SK-N-MC (cell line): ENCODE measurements around the gene DNAH10.

Experiments used
- DNase-seq: peaks from one replicate; pipeline ENCODE4 v3.0.0-alpha.2; 2011; ENCODE audit warnings: low read depth, low spot score
- H3K27ac ChIP-seq: fragments of 200-600 bp; sonication (generic); 2 replicates; pipeline ENCODE4 v1.5.1; 2016; ENCODE audit warnings: mixed run types
- H3K36me3 ChIP-seq: fragments of 200-600 bp; sonication (generic); 2 replicates; pipeline ENCODE4 v1.6.1; 2017; ENCODE audit warnings: antibody characterized with exemption, low read length, mixed read lengths; ENCODE audit not compliant: insufficient read depth
- H3K4me3 ChIP-seq: fragments of 200-600 bp; sonication (generic); 2 replicates; pipeline ENCODE4 v1.5.1; 2016
- H3K9ac ChIP-seq: fragments of 200-600 bp; sonication (generic); 2 replicates; pipeline ENCODE4 v1.8.0; 2017; ENCODE audit warnings: mixed run types, mixed read lengths; ENCODE audit not compliant: insufficient read length
- H3K9me3 ChIP-seq: fragments of 200-600 bp; sonication (generic); 2 replicates; pipeline ENCODE4 v1.6.1; 2017; ENCODE audit warnings: low read depth, mild to moderate bottlenecking, antibody characterized with exemption, low read length, moderate library complexity, mixed read lengths
- EZH2 ChIP-seq: fragments of 200-600 bp; sonication (generic); IDR thresholded peaks from one replicate; pipeline ENCODE4 v1.6.1; 2017; ENCODE audit warnings: antibody characterized with exemption
- FOXP2 ChIP-seq: optimal IDR thresholded peaks from 2 replicates; pipeline ENCODE3; 2011; ENCODE audit warnings: mild to moderate bottlenecking, moderate library complexity; ENCODE audit not compliant: insufficient read depth; ENCODE audit errors: extremely low read length, control extremely low read depth
- POLR2AphosphoS5 ChIP-seq: IDR thresholded peaks from 2 replicates; pipeline ENCODE4 v1.6.1; 2012; ENCODE audit warnings: mild to moderate bottlenecking, low read depth, low read length, borderline replicate concordance

Gene DNAH10

DNA sequence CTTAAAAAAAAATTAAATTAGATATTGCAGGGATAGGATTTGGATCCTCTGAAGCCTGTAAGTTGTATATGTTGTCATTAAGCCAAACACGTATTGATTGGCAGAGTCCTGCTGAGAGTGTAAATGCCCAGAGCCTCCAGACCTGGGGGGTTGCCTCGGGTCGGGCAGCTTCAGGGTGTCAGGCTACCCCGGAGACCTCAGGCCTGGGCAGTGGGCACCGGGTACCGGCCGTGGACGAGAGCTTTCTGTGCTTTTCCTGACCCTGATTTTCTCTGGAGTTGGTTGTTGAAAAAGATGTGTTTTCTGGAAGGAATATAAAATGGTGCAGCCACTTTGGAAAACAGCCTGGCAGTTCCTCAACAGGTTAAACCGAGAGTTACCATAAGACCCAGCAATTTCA is 96.1 kb downstream of the DNAH10 start:
- Histone ChIP-seq H3K27ac (no peak overlapping the region), H3K9ac (no peak overlapping the region), H3K4me3 (no peak overlapping the region), H3K36me3 (no peaks in the 10 kb centered on the region), H3K9me3 (no peaks in the 10 kb centered on the region)
- DNase-seq, result no peak
- TF ChIP-seq FOXP2 (no peak), POLR2AphosphoS5 (no peak), EZH2 (no peak)

GRCh38 chr12:123859035-123859434 is 96.9 kb downstream of the DNAH10 start:
- Histone ChIP-seq H3K4me3 (no peak overlapping the region), H3K36me3 (no peaks in the 10 kb centered on the region), H3K9ac (no peak overlapping the region), H3K27ac (no peak overlapping the region), H3K9me3 (no peaks in the 10 kb centered on the region)
- DNase-seq, result no peak
- no peak for TF ChIP-seq EZH2

DNA sequence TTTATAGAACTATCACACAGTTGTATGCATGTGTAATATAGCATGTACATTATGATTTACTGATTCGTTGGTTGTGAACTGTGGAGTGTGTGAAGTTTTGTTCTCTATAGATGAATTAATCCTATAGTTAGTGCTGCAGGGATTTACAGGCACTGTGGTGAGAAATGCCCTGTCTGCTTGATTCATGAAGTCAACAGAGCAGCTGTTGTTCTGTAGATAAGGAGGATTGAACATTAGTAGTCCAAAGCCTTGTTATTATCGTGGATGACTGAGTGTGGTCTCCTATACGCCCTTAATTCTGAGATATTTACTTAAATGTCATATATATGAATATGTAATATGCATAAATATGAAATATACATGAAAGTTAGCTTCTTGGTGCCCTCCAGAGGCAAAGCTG is 98.3 kb downstream of the DNAH10 start:
- Histone ChIP-seq H3K4me3 (no peak overlapping the region), H3K27ac (no peak overlapping the region), H3K9me3 (no peaks in the 10 kb centered on the region), H3K36me3 (no peaks in the 10 kb centered on the region), H3K9ac (no peak overlapping the region)
- TF ChIP-seq POLR2AphosphoS5, result no peak
- no peak for TF ChIP-seq FOXP2
- no peak for TF ChIP-seq EZH2
- DNase-seq, result no peak

DNA sequence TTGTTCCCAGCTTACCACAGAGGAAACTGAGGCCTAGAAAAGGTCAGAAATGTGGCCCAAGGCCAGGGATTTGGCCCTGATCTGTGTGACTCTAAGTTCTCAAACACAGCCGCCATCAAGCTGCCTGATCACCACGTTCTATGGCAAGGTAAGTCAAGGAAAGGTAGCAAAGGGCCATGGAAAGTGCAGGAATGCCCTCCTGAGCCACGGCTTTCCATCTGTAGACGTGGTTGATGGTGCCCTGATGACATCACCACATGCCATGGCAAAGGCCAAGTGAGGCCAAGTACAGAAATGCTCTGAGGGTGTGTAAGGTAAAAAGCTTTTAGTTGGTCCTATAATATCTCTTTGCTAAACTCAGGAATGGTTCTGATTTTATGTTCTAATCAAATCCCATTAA is 99.3 kb downstream of the DNAH10 start:
- TF ChIP-seq FOXP2 (no peak), POLR2AphosphoS5 (no peak), EZH2 (no peak)
- no peaks in the 10 kb centered on the region for H3K36me3 ChIP-seq
- no peak overlapping the region for H3K4me3 ChIP-seq
- no peaks in the 10 kb centered on the region for H3K9me3 ChIP-seq
- DNase-seq, result no peak
- H3K27ac ChIP-seq, result no peak overlapping the region
- H3K9ac ChIP-seq, result no peak overlapping the region

GRCh38 chr12:123867141-123867540 is 105.0 kb downstream of the DNAH10 start:
- Histone ChIP-seq H3K4me3 (no peak overlapping the region), H3K27ac (no peak overlapping the region), H3K9ac (no peak overlapping the region), H3K36me3 (no peaks in the 10 kb centered on the region), H3K9me3 (no peaks in the 10 kb centered on the region)
- TF ChIP-seq EZH2, result no peak
- no peak for DNase-seq

DNA sequence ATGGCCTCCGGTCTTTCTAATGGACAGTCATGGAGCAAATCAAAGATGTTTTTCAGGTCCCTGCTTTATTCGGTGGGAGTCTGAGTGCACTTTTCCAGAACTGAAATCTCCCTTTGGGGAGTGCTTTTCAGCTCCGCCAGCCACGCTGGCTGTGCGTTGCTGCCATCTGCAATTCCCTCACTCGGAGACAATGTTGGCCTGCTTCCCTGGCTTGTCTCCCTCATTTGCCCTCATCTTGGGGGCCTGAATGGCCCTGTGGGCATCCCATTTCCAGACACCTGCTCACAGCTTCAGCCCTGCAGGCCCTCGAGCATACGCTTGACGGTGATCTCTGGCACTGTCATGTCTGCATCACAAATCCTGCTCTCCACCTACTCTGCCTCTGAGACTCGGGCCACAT is 106.7 kb downstream of the DNAH10 start:
- DNase-seq, result no peak
- H3K4me3 ChIP-seq, result no peak overlapping the region
- H3K9ac ChIP-seq, result no peak overlapping the region
- H3K36me3 ChIP-seq, result no peaks in the 10 kb centered on the region
- H3K27ac ChIP-seq, result no peak overlapping the region
- H3K9me3 ChIP-seq, result no peaks in the 10 kb centered on the region
- TF ChIP-seq FOXP2 (no peak), POLR2AphosphoS5 (no peak)

DNA sequence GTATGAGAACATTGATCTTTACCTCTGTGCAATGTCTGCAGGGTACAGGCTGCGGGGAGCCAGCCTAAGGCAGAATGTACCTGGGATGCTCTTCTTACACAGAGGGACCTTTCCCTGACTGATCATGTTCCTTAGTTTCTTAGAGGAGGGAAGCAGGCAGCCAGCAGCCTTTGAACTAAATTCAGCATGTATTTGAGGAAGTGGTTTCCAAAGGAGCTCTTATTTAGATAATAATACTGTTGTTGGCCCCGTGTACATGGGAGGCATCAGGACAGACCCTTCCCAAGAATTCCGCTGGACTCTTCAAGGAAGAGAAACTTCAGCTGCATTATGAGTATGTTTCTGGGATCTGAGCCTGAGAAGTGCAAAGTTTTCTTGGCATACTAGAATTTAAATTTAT is 111.7 kb downstream of the DNAH10 start:
- no peaks in the 10 kb centered on the region for H3K9me3 ChIP-seq
- no peak overlapping the region for H3K4me3 ChIP-seq
- no peak for DNase-seq
- H3K36me3 ChIP-seq, result no peaks in the 10 kb centered on the region
- no peak overlapping the region for H3K27ac ChIP-seq
- TF ChIP-seq EZH2, result no peak
- TF ChIP-seq FOXP2, result no peak
- no peak for TF ChIP-seq POLR2AphosphoS5
- H3K9ac ChIP-seq, result no peak overlapping the region

DNA sequence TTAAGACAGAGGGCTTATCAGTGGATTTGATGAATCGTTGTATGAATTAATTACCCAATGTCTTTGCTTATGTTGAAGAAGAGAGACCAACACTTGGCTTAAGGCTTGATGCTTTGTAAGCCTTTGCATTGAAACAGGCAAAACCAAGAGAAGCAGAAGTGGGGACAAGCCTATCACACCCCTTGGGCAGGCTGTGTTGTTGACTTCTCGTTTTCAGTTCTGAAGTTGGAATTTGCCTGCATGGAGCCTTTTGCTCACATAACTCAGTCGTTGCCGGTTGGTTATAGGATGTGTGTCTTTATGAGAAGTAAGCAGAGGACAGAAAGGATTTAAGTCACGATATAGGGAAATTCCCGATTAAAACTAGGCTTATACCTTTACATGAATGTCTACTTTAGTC is 115.9 kb downstream of the DNAH10 start:
- TF ChIP-seq POLR2AphosphoS5 (no peak), FOXP2 (no peak), EZH2 (no peak)
- Histone ChIP-seq H3K36me3 (no peaks in the 10 kb centered on the region), H3K27ac (no peak overlapping the region), H3K9me3 (no peaks in the 10 kb centered on the region), H3K4me3 (no peak overlapping the region), H3K9ac (no peak overlapping the region)
- no peak for DNase-seq

- no peak overlapping the region for H3K4me3 ChIP-seq
- no peak overlapping the region for H3K9ac ChIP-seq
- H3K27ac ChIP-seq, result no peak overlapping the region
- no peaks in the 10 kb centered on the region for H3K36me3 ChIP-seq
- TF ChIP-seq EZH2 (no peak), POLR2AphosphoS5 (no peak), FOXP2 (no peak)
- no peaks in the 10 kb centered on the region for H3K9me3 ChIP-seq
- no peak for DNase-seq
Observed at GRCh38 chr12:123879101-123879500, 117.0 kb downstream of the DNAH10 start.
